Activated CD8-positive, alpha-beta memory T cell treated with anti-CD3 and anti-CD28 coated beads, Interleukin-2, amount 50 U/mL, for 24 hours (primary cell): ENCODE results near the gene UBE2E1.
"Not testable (repeated sequence)": the region's sequence is repeated elsewhere in the genome, so short reads cannot be mapped to it uniquely, and the experiment has no call there.

Experiments used
- DNase-seq: peaks from one replicate; pipeline ENCODE4 v3.0.0-alpha.2; 2020; ENCODE audit errors: extremely low read depth

Gene UBE2E1

GRCh38 chr3:23880703-23881339 lies 75.1 kb downstream of the UBE2E1 start:
- no peak for DNase-seq

GRCh38 chr3:23881993-23882392 lies 76.2 kb downstream of the UBE2E1 start:
- not testable (repeated sequence) for DNase-seq

- no peak for DNase-seq
Measured at GRCh38 chr3:23882487-23882918, 76.7 kb downstream of the UBE2E1 start.

- DNase-seq, result no peak
Measured at GRCh38 chr3:23884481-23884880, 78.7 kb downstream of the UBE2E1 start.

GRCh38 chr3:23885210-23885609 lies 79.5 kb downstream of the UBE2E1 start:
- DNase-seq, result no peak

GRCh38 chr3:23886311-23886710 lies 80.6 kb downstream of the UBE2E1 start:
- DNase-seq, result no peak

GRCh38 chr3:23888617-23889228 lies 83.0 kb downstream of the UBE2E1 start:
- no peak for DNase-seq

- DNase-seq, result no peak
Measured at GRCh38 chr3:23889386-23889785, 83.6 kb downstream of the UBE2E1 start.

GRCh38 chr3:23889950-23890349 lies 84.2 kb downstream of the UBE2E1 start:
- no peak for DNase-seq

GRCh38 chr3:23894254-23895061 lies 88.7 kb downstream of the UBE2E1 start:
- DNase-seq, result no peak

- no peak for DNase-seq
Measured at GRCh38 chr3:23895181-23895580, 89.4 kb downstream of the UBE2E1 start.

- DNase-seq, result no peak
Measured at GRCh38 chr3:23900744-23901143, 95.0 kb downstream of the UBE2E1 start.

- DNase-seq, result no peak
Measured at GRCh38 chr3:23904545-23904944, 98.8 kb downstream of the UBE2E1 start.

- DNase-seq, result no peak
Measured at GRCh38 chr3:23909341-23909740, 103.6 kb downstream of the UBE2E1 start.

- no peak for DNase-seq
Measured at GRCh38 chr3:23911397-23911796, 105.6 kb downstream of the UBE2E1 start.

- DNase-seq, result not testable (repeated sequence)
Measured at GRCh38 chr3:23912335-23912734, 106.6 kb downstream of the UBE2E1 start.

GRCh38 chr3:23913182-23913581 lies 107.4 kb downstream of the UBE2E1 start:
- no peak for DNase-seq

- DNase-seq, result no peak
Measured at GRCh38 chr3:23913873-23914743, 108.4 kb downstream of the UBE2E1 start.

- no peak for DNase-seq
Measured at GRCh38 chr3:23915537-23916108, 109.9 kb downstream of the UBE2E1 start.

GRCh38 chr3:23916152-23916885 lies 110.6 kb downstream of the UBE2E1 start:
- DNase-seq, result no peak
